C4-2B (cell line): ENCODE data around the gene CIBAR2.
"Not testable (repeated sequence)": the region's sequence is repeated elsewhere in the genome, so short reads cannot be mapped to it uniquely, and the experiment has no call there.

ENCODE experiments used
- ZFX ChIP-seq: fragments of 450-650 bp; IDR thresholded peaks from 2 replicates; pipeline ENCODE4 v1.6.1; 2017
- TF ChIP-seq, protein P1 (sequence below): fragments of 450-650 bp; conservative IDR thresholded peaks from 2 replicates; pipeline ENCODE4 v1.5.1; 2017; ENCODE audit warnings: mild to moderate bottlenecking

DNA sequence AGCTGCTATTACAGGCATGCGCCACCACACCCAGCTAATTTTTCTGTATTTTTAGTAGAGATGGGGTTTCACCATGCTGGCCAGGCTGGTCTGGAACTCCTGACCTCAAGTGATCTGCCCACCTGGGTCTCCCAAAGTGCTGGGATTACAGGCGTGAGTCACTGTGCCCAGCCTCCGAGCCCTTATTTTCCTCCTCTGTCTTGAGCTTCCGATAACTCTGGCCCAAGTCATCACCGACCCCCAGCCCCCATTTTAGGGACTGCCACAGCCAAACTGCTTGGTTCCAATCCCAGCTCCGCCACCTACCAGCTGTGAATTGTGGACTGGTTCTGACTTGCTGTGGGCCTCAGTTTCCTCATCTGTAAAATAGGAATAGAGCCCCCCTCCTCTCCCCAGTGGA lies 11.2 kb upstream of the CIBAR2 start:
- TF ChIP-seq, protein P1, sequence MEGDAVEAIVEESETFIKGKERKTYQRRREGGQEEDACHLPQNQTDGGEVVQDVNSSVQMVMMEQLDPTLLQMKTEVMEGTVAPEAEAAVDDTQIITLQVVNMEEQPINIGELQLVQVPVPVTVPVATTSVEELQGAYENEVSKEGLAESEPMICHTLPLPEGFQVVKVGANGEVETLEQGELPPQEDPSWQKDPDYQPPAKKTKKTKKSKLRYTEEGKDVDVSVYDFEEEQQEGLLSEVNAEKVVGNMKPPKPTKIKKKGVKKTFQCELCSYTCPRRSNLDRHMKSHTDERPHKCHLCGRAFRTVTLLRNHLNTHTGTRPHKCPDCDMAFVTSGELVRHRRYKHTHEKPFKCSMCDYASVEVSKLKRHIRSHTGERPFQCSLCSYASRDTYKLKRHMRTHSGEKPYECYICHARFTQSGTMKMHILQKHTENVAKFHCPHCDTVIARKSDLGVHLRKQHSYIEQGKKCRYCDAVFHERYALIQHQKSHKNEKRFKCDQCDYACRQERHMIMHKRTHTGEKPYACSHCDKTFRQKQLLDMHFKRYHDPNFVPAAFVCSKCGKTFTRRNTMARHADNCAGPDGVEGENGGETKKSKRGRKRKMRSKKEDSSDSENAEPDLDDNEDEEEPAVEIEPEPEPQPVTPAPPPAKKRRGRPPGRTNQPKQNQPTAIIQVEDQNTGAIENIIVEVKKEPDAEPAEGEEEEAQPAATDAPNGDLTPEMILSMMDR, result not testable (repeated sequence)
- not testable (repeated sequence) for TF ChIP-seq ZFX
